Brain microvascular endothelial cell (primary cell): Measurements from ENCODE around the gene HHLA2.
A peak's percentile ranks its signal among the peaks of the same experiment; 100 is the strongest.

Experiments
- DNase-seq: peaks from one replicate; pipeline ENCODE4 v3.0.0-alpha.2; 2020
- H3K27ac ChIP-seq: fragments of 250-450 bp; sonication (Bioruptor Pico); 2 replicates; pipeline ENCODE4 v1.5.1; 2020; ENCODE audit warnings: mild to moderate bottlenecking, moderate library complexity
- H3K27me3 ChIP-seq: fragments of 250-450 bp; sonication (Bioruptor Pico); replicated peaks from 2 replicates; pipeline ENCODE4 v1.5.1; 2020; ENCODE audit warnings: mild to moderate bottlenecking
- H3K36me3 ChIP-seq: fragments of 250-450 bp; sonication (Bioruptor Pico); replicated peaks from 2 replicates; pipeline ENCODE4 v1.5.1; 2020; ENCODE audit warnings: mild to moderate bottlenecking
- H3K4me3 ChIP-seq: 2 replicates; pipeline ENCODE4 v1.5.1; 2011; ENCODE audit warnings: low read depth, mild to moderate bottlenecking, control low read depth, low read length, moderate library complexity
- CTCF ChIP-seq: IDR thresholded peaks from 2 replicates; pipeline ENCODE4 v1.5.1; 2011; ENCODE audit warnings: low read depth, mild to moderate bottlenecking, moderate library complexity, low read length, control low read depth, inconsistent platforms; ENCODE audit errors: missing control alignments
- in situ Hi-C: cut with HindIII; loops from 2 replicates; pipeline ENCODE4 v1.10.0; 2017; ENCODE audit warnings: low sequenced_read_pairs, low pct_ligation_motif_present

Gene HHLA2

GRCh38 chr3:108406063-108406660 is 109.8 kb downstream of the HHLA2 start:
- DNase-seq: no peak
- Histone ChIP-seq H3K27ac (no peak overlapping the region), H3K36me3 (no peaks in the 10 kb centered on the region), H3K27me3 (no peaks in the 10 kb centered on the region), H3K4me3 (no peak overlapping the region)
- in situ Hi-C loops: no loop called here
- no peak for TF ChIP-seq CTCF

- Histone ChIP-seq H3K27ac (no peak overlapping the region), H3K36me3 (no peaks in the 10 kb centered on the region), H3K27me3 (no peaks in the 10 kb centered on the region), H3K4me3 (no peak overlapping the region)
- TF ChIP-seq CTCF: peak; percentile 66
- DNase-seq: peak; percentile 57
- in situ Hi-C loops: no loop called here
These were observed 110.4 kb downstream of the HHLA2 start for GRCh38 chr3:108406661-108407206.

- no peak for DNase-seq
- H3K27ac ChIP-seq: no peak overlapping the region
- no peak for TF ChIP-seq CTCF
- no peaks in the 10 kb centered on the region for H3K27me3 ChIP-seq
- in situ Hi-C loops: no loop called here
- no peaks in the 10 kb centered on the region for H3K36me3 ChIP-seq
- H3K4me3 ChIP-seq: no peak overlapping the region
These were observed 111.5 kb downstream of the HHLA2 start for GRCh38 chr3:108407886-108408285.

GRCh38 chr3:108408883-108409799 is 112.8 kb downstream of the HHLA2 start:
- in situ Hi-C loops: no loop called here
- no peak for TF ChIP-seq CTCF

GRCh38 chr3:108409800-108410178 is 113.4 kb downstream of the HHLA2 start:
- no peak for DNase-seq
- Histone ChIP-seq H3K27me3 (no peaks in the 10 kb centered on the region), H3K4me3 (no peak overlapping the region), H3K27ac (no peak overlapping the region), H3K36me3 (no peaks in the 10 kb centered on the region)
- in situ Hi-C loops: no loop called here
- TF ChIP-seq CTCF: no peak

More at GRCh38 chr3:108408883-108409799, 112.8 kb downstream of the HHLA2 start:
- no peak for DNase-seq
- Histone ChIP-seq H3K36me3 (no peaks in the 10 kb centered on the region), H3K27ac (no peak overlapping the region), H3K4me3 (no peak overlapping the region), H3K27me3 (no peaks in the 10 kb centered on the region)
